ENCODE measurements around the gene ZNF516.

Gene ZNF516

GRCh38 chr18:76420898-76421684, 74.0 kb downstream of the ZNF516 start:
- DNase-seq = no peak

DNA sequence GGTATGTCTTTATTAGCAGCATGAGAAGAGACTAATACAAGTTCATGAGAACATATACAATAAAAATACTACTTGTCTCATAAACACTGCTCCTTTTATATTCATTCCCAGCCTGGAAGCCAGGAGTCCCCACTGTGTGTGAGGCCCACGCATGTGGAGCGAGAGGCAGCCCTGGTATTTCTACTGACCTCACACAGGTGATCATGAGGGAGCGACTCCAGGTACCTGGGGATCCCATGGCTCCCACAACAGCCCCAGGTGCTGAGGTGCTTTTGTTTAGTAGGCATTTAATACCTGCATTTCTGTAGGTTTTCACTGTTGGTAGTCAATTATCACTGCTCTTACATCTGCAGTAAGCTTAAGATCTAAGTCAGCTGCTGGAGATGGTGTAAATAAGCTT, 75.2 kb downstream of the ZNF516 start:
- DNase-seq = no peak

DNA sequence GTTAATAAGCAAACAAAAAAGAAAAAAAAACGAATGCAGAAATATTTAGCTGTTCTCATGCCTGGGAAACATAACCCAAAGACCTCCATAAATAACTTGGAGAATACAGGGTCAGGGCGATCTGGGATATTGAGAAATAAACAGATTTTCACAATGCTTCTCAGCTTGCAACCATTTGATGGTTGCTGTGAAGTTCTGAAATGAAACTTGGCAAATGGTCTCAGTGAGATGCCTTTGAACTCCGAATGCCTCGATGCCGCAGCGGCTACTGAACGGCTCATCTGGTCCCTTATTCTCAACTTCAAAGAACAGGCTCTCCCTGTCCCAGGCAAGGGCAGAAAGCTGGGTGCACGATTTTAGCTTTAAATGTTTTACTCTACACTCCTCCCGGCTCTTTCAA, 78.1 kb downstream of the ZNF516 start:
- no peak for DNase-seq

GRCh38 chr18:76414936-76415621, 80.0 kb downstream of the ZNF516 start:
- no peak for DNase-seq

DNA sequence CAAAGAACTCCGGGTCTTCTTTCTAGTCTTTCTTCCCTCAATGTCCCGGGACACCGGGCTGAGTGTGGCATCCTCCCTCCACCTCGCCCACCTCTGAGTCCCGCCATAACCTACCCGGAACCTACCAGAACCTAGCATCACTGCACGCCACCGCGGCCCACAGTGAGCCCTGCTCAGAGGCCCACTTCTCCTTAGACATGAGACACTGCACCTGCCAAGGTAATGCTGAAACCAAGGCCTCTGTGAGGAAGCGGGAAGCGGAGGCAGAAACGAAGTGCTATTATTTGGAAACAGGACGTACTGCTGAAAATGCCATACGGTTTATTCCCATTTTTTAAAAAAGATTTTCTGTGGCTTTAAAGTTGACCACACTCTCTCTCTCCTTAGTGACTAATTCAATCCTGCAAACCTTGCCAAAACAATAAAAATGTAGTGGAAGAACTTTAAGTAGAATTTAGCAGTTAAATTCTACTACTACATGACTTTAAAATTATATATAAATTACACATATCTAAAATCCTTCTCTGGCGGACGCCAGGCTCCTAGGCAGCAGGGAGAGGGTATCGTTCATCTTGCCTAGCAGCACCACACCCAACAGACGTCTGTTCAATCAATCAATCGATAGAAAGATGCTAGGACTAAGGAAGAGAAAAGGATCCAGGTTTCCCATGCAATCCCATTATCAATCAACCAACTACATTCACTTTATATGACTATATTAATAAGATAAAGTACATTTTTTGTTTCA, 82.0 kb downstream of the ZNF516 start:
- no peak for DNase-seq

- no peak for DNase-seq
Observed at GRCh38 chr18:76412010-76412817, 82.8 kb downstream of the ZNF516 start.

DNA sequence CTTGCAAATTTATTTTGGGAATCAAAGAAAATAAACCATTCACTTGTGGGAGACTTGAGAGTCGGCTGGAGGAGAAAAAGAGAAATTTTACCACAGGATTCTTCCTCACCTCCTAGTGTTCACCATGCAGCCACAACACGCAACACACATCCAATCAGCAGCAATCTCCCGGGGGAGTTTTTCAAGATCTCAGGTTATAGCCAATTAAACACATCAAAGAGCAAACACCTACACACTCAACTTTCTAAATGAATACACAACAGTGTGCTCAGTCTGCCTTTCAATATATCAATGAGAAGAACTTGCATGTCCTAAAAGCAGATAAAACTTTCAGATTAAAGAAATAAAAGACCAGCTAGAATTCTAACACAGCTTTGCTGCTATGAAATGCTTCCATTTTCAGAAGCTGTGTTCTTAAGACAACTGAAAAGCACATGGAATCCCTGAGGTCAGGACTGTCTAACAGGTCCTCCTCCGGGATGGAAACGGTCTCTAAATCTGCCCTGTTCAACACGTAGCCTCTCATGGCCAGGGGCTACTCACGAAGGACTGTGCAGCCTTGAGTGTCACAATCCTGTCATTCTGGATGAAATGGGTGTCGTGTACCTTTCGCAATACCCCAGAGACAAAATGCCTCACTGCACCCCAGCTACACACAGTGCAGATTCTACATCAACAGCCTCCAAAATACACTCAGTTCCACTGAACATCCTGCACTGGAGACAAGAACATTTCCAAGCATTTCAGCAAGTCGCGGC, 84.2 kb downstream of the ZNF516 start:
- DNase-seq = no peak

DNA sequence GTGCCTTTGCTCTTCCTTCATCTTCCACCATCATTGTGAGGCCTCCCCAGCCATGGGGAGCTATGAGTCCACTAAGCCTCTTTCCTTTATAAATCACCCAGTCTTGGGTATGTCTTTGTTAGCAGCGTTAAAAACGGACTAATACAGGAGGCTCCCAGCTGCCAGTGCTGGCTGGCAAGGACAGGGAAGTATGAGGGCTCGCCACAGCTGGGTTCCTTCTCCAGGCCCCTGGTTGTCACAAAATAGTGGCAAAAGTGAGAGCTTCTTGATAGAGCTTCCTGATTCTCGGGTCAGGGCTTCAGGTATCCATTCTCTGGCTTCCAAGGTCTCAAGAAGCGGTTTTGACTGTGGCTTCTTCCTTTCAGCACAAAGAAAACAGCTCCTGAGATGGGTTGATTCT, 85.0 kb downstream of the ZNF516 start:
- no peak for DNase-seq

- no peak for DNase-seq
Observed at GRCh38 chr18:76408480-76409067, 86.5 kb downstream of the ZNF516 start.

DNA sequence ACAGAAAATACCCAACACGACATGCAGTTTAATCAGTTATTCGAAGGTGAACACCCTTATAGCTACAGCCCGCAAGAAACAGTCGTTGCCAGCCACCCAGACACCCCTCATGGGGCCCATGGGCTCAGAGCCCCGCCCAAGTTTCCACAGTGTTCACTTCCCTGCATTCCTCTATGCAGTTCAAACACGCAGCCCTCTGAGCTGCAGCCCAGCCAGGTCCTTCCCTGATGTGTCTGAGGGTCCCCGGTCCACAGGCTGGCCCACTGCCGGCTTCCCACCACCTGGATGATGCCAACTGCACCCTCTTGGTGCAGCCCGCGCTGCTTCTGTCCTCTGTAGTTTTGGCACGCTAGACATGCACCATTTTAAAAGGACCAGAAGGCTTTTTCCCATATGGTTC, 87.4 kb downstream of the ZNF516 start:
- no peak for DNase-seq

DNA sequence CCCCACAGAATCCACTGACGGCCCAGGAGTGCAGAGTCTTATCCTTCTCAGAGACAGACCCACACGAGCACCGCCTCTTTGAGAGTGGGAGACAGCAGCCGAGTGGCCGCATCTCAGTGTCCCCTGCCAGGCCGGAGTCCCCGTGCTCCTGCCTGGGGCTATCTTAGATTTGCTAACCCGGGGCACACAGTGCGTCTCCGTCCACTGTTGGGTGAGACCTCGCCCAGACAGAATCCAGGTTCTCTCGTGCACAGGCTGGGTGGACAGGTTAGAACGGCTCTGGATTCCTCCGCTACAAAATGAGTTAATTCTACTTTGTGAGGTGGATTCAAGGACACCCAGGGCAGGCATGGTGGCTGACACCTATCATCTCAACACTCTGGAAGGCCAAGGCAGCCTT, 88.3 kb downstream of the ZNF516 start:
- DNase-seq = no peak

DNA sequence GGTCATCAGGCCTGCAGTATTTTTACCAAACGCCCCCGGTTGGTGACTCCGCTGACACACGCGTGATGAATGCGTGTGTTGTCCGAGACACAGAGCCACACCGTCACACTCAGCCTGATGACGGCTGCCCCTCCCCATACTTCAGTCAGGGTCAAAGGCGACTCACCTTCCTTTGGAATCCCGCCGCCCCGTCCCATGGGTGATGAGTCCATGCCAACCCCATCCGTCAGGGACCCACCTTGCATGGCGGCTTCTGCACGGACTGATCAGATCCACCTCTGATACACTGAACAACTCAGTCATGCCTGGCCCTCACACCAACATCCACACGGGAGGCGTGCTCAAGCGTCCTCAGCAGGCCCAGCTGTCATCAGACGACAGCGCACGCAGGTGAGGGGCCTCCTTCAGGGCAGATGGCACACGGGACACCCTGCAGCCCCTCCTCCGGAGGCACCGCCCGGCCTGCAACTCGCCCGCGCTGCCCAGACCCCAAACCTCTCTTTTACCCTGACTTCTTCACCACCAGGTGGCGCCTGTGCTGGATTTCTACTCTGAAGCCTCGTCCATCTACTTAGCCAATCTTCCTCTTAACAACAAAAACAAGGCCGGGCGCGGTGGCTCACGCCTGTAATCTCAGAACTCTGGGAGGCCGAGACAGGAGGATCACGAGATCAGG, 89.2 kb downstream of the ZNF516 start:
- DNase-seq = peak; percentile 6 to 56

GRCh38 chr18:76405280-76405679, 89.8 kb downstream of the ZNF516 start:
- no peak for DNase-seq

GRCh38 chr18:76404345-76404831, 90.7 kb downstream of the ZNF516 start:
- DNase-seq = no peak

DNA sequence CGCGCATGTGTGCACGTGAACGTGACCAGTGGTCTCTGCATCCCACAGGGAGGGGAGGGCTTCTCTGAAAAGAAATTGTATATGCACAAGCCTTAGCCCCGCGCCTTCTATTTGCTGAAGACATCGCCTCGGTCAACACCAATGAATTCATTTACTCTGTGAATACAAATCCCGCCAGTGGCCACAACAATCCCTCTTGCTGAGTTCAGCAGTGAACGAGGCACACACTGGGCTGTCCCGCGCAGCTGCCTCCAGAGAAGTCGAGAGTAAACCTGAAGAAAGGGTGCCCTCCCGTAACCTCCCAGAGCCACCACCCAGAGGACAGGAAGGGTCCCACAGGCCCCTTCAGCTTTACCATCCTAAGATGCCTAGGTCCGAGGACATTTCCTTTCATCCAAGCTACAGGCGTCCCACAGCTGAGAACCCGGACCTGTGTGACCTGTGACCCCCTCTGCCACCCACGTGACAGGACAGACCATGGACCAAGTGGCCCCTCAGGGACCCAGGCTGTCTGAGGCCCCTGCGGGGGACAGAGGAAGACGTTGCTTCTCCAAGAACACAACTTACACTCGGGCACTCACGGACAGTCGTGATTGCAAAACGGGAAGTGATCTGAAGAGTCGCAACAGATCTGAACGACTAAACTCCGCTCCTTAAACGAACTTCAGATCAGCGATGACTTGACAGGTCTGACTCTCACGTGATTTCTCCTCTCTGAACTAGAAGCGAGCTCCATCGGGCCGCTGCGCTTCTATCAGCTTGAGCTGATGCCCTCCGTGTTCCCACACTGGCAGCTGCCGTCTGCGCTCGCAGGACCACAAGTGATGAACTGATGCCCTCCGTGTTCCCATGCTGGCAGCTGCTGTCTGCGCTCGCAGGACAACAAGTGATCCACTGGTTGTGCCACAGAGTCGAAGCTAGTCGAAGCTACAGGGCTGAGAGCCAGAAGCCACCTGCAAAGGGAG, 92.7 kb downstream of the ZNF516 start:
- no peak for DNase-seq

DNA sequence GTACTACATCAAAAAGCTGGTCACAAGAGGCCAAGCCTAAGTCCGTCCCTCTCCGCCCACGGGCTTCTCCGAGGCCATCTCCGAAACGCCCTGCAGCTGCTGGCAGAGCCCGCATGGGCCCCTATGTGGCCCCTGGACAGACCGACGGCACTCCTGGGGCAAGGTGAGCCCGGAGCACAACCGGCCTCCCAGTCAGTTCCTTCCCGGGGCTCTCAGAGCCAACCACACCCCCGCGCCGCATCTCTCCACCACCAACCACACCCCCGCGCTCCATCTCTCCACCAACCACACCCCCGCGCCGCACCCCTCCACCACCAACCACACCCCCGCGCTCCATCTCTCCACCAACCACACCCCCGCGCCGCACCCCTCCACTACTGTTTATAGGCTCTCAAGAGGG, 93.5 kb downstream of the ZNF516 start:
- no peak for DNase-seq

GRCh38 chr18:76399613-76400391, 95.2 kb downstream of the ZNF516 start:
- DNase-seq = no peak

- DNase-seq = peak; percentile 3 to 71
Observed at GRCh38 chr18:76398896-76399612, 96.0 kb downstream of the ZNF516 start.

All from NCI-H526 (cell line).